Forelimb muscle (tissue), 1 donor: Measurements from ENCODE around the gene SIGLEC12. TPM values are rescaled to one million over a fixed set of nuclear protein-coding genes. Genes with fewer than 3 reads are reported as not detected.
"Not testable (repeated sequence)": the region's sequence is repeated elsewhere in the genome, so short reads cannot be mapped to it uniquely, and the experiment has no call there.

ENCODE experiments used
- DNase-seq: peaks from one replicate; pipeline ENCODE4 v3.0.0-alpha.2; 2013; ENCODE audit warnings: low read depth
- polyA plus RNA-seq: library from polyadenylated mRNA; unstranded; fragments of 120-200 nt; gene quantifications from one replicate; pipeline ENCODE4 v1.2.1, GENCODE V29; 2013; ENCODE audit not compliant: insufficient read length

SIGLEC12 gene
- polyA plus RNA-seq, 1 donor, result not detected

DNA sequence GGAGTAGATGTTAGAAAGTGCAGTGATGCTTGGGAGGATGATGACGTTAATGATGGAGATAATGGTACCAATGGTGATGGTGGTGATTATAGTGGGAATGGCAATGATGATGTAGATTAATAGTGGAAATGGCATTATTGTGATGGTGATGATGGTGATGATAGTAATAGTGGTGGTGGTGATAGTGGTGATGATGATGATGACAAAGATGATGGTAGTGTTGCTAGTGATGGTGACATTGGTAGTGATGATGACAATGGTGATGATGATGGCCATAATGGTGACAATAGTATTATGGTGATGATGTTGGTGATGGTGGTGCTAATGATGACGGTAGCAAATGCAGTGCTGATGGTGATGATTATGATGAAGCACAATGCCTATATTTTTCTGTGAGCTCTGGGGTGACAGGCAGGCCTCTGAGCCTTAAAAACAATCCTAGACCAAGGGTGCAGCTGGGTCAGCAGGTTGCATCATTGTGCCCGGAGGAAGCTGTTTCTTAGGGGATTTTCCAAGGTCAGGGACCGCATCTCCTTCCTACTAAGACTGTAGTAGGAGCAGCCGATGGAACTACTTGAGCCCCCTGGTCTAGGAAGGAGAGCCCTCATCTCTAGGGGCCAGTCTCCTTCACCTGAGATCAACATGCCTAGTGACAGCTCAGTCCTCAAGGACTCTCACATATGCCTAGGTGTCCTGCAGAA lies 15.5 kb downstream of the SIGLEC12 start:
- DNase-seq, result no peak

DNA sequence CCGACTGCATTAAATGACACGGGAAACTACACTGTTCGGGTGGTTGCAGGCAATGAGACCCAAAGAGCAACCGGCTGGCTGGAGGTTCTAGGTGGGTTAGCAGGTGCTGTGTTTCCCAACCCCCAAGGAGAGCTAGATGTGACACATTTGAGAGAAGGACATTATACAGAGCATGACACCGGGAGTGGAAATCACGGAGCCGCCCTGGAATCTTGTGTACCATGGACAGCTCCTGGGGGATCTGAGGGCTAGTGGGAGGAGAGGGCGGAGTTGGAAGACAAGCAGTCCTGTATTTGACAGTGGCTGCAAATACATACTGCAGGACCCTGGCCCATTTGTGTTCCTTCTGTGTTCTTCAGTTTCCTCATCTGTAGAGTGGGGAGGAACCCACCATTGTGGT lies 21.0 kb downstream of the SIGLEC12 start:
- no peak for DNase-seq

DNA sequence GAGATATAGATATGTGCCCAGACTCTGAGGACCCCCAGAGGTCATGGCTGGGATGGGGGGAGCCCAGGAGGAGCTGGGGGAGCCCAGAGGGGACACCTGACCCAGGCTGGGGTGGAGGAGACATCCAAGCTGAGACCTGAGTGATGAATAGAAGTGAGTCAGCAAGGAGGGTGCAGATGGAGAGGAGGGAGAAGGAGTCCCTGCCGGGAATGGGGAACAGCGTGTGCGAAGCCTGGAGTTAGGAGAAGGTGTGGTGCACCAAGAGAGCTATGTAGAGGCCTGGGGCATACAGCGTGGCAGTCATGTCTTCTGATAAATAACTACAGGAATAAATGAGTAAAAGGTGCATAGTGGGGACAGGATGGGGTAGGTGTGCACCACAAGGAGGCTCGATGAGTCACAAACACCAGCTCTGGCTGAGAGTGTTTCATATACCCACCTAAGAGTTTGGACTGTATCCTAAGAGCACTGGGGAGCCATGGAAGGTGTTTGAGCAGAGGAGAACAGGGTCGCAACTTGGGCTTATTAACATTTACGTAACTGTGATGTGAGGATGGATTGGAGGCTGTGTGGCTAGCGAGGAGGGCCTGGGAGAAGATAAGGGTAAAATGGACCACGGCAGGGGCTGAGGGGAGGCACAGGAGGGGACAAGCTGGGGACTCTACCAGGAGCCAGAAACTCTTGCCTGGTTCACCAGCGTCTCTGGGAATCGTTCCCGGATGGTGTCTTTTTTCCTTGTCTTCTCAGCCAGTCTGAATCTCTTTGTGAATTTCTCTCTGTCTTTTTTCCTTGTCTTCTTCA lies 21.9 kb downstream of the SIGLEC12 start:
- DNase-seq, result no peak

DNA sequence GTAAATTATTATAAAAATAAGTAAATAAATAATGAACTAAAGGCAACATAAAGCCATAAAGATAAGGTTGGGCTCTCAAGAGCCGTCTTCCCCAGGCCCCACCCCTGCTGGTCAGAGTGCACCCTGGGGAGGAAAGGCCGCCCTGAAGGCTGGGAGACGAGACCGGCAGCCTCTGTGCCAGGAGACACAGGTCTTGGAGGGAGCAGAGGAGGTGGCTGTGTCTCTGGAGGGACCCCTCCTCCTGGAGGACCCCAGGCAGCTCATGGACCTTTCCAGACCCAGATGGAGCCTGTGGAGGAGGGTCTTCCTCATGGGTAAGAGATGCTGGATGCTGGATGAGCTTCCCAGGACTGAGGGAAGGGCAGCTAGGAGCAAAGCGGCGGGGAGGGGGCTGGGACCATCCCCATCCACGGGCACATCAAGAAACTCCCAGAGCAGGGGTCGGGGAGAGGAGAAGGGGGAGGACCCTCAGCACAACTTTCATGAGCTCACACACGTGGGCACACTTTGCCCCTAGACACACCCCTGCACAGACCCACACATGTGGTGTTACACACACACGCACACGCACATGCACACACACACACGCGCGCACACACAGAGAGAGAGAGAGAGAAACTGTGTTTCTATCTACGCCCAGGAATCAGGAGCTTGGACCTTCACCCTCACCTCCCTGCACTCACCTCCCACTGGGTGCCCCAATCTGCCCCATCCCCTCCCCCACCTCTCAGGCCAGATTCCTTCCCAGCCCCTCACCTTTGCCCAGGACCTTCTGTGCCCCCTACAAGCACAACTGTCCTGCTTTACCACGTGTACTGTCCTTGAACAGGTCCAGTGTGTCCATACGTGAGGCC lies 23.0 kb downstream of the SIGLEC12 start, which contains the start of gene CEACAM18:
Gene CEACAM18, plus strand, starts transcription at position 159 of the 854 bp plus-strand sequence.
- no peak for DNase-seq

DNA sequence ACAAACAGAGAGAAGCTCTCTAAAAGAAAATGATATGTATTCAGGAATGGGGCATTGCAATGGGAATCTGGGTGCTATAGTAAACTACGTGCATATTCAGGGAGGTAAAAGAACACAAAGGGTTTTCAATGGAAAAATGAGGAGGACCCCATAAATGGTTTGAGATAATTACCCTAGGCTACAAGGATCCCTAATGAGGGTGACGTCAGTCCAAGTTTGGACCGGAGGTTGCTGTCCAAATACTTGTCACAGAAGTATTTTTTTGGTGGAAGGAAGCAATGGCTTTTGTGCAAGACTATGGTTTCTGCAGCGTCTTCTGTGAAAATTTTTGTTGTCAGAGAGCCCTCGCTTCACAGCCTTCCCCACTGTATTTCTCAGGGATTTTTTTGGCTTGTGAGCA lies 24.3 kb downstream of the SIGLEC12 start:
- DNase-seq, result no peak

DNA sequence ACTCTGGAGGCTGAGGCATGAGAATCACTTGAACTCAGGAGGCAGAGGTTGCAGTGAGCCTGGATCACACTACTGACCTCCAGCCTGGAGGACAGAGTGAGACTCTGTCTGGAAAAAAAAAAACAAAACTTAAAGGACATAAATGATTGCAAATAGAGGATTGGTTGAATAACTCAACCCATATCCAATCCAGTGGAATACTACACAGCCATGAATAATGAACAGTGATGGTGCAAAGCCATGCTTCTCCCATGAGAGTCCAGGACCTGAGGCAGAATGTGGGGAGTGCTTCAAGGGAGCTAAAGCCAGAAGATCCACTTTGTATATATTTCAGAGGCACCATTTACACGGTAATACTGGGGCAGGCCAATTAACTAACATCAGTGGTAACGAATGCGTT lies 25.4 kb downstream of the SIGLEC12 start:
- no peak for DNase-seq

DNA sequence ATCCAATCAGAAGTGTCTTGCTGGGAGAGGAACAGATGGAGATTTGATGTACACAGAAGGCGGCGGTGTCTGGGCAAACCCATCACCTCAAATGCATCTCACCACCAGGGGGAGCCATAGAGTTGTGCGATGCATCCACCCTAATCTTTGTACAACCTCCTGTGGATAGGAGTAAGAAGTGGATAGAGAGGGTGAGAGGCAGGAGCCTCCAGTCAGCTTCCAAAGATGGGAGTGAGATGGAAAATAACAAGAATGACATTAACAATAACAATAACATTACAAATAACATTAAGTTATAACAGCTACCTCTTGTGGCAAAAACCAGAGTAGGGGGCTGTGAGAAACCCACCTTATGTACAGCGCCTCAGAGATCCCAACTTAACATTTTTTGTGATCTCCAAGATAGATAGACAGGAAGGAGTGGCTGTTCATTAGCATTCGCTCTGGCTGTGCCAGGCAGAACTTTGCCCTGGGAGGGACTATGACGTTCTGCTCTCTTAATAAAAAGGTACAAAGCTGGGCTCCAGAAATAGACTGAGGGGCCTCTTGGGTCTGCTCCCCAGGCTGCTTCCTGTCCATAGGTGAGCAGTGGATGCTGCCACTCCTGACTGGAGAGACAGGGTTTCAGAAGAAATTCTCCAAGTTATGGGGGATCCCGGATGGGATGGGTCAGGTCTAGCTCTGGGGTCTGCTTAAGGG lies 28.4 kb downstream of the SIGLEC12 start:
- DNase-seq, result peak; percentile 34

DNA sequence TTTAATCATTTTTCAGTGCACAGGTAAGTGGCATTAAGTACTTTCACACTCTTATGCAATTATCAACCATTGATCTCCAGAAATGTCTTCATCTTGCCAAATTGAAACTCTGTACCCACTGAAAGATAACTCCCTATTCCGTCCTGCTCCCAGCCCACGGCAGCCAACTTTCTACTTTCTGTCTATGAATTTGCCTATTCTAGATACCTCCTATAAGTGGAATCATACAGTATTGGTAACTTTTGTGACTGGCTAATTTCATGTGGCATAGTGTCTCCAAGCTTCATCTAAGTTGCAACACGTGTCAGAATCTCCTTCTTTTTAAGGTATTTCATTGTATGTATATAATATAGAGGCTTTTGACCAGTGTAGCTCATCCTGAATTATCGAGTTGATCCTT lies 29.0 kb downstream of the SIGLEC12 start:
- DNase-seq, result no peak

DNA sequence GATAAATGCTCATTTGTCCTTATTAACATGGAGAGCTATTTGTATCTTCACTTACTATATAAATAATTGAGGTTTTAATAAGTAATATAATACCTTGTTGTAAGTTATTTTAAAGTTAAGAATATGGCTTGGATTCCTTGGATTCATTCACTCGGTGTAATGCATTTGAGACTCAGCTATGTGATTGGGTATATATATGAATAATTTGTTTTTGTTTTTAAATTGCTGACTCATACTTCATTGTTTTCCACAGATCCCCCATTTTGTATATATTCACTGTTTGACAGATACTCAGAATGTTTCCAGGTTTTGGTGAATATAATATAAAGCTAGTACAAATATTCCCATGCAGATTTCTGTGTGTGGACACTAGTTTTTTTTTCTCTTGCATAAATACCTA lies 30.1 kb downstream of the SIGLEC12 start:
- no peak for DNase-seq

DNA sequence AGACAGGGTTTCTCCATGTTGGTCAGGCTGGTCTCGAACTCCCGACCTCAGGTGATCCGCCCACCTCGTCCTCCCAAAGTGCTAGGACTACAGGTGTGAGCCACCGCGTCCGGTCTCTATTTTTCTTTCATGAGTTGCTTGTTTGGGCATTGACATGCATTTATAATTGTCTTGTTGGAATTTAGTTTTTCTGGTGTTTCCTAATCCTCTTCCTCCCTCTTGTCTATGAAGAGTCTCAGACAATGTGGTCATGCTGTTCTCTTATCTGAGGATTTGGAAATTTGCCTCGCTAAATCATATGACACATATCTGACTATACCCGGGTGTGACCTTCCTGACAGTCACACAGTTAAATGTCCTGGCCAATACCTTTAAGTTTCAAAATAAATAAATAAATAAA lies 30.6 kb downstream of the SIGLEC12 start:
- DNase-seq, result no peak

DNA sequence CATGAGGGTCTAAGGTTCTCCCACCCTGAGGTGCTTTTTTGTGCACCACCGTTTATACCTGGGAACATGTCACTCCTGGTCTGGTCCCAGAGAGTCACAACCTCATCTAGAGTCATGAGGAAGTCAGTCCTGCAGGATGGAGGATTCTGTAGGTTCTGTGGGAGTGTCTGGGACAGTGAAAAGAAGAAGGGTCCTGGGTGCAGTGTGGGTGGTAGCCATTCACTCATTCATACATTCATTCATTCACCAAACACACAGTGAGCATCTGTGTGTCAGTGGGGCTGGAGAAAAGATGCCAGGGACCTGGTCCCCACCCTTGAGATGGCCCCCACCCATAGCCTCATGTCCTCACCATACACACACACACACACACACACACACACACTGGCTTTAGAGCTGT lies 32.0 kb downstream of the SIGLEC12 start:
- no peak for DNase-seq

DNA sequence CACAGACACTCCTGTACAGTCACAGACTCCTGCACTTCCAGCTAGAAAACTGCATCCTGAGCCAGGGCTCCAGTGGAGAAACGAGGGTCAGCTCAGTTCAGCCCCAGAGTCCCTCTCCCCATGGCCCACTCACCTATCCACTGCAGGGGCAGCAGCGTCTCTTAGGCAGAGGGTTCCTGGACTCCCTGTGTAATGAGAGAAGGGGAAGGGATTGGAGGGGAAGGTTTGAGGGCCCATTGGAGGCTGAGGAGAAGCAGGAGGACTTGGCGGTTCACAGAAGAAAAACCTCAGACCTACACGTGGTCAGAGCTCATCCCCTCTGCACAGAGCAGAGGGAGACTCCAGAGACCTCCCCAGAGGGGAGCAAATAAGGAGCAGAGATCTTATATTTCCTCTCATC lies 32.4 kb downstream of the SIGLEC12 start:
- DNase-seq, result no peak

DNA sequence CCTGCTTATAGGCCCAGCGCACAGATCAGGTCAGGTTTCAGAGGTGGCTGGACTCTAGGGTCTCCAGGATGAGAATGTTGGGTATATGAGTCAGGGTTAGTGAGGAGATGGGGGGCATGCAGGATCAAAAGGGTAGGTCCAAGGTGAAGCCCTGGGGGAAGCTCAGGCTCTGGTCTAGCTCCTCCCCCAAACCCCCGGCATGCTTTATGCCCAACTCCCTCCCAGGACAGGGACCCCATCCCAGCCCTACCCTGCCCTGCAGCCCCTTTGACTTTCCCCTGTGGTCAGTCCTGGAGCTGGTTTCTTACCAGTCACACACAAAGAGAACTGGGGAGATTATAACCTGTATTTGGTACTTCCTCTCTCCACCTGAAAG lies 33.1 kb downstream of the SIGLEC12 start:
- DNase-seq, result no peak

DNA sequence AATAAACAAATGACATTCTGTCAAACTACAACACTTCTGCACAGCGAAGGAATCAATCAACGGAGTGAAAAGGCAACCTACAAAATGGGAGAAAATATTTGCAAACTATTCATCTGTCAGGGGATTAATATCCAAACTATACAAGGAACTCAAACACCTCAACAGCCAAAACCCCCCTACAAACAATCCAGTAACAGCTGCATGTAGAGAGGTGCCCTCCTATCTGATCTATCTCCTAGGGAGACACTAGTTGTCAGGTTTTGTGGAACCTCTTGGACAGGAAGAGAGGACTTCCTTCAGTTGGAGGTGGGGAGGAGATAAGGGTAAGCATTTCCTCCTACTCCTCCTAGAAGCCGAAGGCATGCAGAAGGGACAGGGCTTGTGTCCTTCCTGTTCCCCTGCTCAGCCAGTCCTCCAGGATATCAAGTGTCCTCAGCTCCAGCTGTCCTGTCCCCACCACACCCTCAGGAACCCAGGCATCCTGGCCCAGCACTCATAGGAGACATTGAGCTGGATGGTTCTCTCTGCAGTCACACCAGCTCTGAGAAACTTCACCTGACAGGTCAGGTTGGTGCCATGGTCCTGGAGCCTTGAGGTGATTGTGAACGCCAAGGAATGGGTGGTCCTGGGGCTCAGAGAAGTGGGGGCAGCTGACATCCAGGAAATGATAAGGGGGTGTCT lies 33.6 kb downstream of the SIGLEC12 start:
- no peak for DNase-seq

DNA sequence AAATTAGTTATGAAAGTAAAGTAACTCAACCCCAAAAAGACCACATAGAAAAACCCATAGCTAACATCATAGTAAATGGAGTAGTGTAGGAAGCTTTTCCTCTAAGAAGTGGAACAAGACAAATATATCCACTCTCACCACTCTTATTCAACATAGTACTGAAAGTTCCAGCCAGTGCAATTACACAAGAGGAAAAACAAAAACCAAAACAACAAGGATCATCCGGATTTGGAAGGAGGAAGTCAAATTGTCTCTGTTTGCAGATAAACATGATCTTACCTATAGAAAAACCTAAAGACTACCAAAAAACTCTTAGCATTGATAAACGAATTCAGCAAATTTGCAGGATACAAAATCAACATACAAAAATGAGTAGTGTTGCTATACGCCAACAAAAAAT lies 34.9 kb downstream of the SIGLEC12 start:
- DNase-seq, result no peak

DNA sequence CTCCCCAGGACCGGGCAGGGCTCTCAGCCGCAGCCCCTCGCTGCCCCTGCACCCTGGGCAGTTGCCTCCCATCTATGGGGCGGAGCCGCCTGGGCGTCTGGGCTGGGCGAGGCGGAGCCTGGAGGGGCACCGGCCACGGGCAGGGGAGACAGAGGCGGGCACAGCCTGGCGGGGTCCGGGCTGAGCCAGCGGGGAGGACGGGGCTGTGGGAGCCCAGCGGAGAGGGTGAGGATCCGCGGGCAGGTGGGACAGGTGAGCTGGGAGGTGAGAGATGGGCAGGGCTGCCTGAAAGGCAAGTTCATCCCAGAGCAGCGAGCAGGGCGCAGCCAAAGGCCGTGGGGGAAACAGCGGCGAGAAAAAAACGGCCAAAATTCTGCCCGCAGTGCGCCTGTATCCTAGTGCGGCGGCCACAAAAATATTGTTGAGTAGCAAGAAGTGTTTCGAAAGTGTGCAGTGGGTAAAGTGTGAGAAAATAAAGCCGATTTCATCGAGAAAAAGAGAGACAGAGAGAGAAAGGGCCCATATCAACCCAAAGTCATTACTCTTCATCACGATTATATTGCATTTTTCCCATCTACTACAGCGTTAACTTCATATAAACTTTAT lies 37.5 kb downstream of the SIGLEC12 start:
- DNase-seq, result not testable (repeated sequence)

DNA sequence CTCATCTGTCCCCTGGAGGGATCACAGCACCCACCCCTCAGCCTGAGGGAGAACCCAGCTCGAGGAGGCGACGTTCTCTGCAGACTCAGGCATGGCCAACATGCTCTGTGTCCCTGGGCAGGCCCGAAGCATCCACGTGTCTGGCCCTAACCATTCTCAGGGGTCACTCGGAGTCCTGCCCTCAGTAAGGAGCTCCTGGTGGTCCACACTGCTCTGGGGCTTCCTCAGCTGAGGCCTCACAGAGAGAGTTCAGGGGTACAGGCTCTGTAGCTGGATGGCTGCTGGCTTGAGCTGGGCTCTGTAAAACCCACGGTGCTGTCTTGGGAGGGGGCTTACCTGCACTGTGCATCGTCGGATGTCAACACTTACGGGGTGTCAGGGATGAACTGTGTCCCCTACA lies 38.9 kb downstream of the SIGLEC12 start:
- no peak for DNase-seq

DNA sequence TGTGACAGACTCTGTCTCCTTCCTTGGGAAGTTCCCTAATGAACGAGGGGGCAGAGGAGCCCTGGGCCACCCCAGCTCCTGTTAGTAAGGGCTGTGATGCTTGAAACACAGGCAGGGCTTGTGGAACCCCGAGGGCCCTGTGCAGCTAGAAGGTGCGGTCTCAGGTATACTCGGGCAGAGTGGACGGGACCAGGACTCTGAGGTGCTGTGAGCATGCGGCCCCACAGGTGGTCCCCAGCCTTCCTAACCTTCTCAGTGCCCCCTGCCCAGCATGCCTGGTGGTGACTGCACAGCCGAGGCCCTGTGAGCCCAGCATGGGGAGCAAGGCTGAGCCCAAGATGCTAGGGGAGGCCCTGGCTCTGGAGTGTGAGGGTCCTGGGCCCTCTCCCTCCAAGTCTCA lies 39.3 kb downstream of the SIGLEC12 start:
- no peak for DNase-seq

DNA sequence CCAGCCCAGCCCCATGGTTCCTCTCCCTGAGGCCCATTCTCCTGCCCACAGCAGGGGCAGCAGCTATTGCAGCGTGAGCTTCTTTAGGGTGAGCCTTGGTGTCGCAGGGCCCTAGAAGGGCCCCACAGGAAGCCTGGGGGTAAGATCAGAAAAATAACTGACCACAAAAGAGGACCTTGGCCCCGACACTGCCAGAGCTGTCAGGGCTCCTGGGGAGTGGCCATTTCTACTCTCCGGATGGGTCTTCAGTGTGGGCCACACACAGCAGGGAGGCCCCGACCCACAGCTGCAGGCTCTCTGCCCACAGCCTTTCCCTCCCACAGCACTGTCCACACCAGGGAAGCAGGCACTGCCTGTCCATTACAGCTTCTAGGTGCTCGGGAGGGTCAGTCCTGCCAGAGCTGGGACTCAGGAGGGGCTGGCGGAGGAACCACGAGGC lies 39.9 kb downstream of the SIGLEC12 start:
- DNase-seq, result no peak

DNA sequence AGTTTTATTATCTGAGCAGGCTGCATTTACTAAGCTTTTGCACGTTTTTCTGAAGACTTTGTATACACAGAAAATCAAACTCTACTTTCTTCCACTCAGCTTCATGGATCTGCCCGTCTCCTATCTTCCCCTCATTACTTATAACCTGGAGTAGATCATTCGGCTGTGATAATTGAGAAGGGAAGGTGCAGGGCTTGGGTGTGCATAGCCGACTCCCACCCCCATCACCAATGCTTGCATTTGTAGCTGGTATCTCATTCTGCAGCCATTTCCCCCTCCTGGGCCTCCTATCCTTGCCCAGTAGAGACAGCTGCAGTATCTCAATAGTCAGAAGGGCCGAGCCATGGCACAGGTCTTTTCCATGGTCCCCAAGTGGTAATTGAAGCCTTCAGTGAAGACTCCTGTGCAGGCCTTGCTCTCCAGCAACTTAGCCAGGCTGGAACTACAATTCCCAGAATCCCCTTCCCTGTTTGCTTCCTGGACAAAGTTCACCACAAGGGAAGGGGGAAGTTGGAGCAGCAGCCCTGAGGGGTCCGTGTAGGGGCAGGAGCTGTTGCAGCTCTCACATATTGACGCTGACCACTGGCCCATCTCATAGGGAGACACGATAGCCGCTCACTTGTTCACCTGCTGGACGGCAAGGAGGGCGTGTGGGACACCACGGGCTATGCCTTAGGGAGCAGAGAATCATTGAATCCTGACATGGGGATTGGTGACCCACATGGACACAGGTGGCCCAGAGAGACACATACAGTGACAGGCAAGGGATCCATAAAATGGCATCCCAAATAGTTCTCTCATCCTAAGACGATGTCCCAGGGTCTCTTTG lies 41.2 kb downstream of the SIGLEC12 start:
- no peak for DNase-seq
